CD4-positive, alpha-beta T cell treated with Interleukin-2 at 100 ng/mL for 4 hours (primary cell): Measurements from ENCODE around the gene TEX35.

Source experiments
- DNase-seq: peaks from one replicate; pipeline ENCODE4 v3.0.0-alpha.2; 2020; ENCODE audit warnings: low spot score

The TEX35 gene

DNA sequence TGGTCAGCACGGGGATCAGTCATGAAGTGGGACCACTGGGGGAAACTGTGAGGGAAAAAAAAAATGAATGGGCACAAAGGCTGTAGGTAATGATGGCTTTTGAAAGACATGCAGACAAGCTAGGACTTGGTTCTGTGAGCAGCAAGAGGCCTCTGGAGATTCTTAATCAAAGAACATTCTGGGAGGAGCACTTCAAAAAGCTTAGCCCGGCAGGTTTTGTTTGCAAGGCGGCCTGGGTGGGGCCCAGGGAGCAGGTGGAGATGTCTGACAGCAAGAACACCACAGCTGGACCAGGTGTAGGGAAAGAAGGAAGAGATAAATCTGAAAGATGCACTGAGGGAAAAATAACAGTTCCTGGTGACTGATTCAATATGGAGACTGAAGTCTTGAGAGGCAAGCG lies 6.0 kb downstream of the TEX35 start:
- DNase-seq: no peak

GRCh38 chr1:178520803-178521202 lies 7.9 kb downstream of the TEX35 start:
- DNase-seq: no peak

GRCh38 chr1:178521241-178521640 lies 8.3 kb downstream of the TEX35 start:
- DNase-seq: no peak

DNA sequence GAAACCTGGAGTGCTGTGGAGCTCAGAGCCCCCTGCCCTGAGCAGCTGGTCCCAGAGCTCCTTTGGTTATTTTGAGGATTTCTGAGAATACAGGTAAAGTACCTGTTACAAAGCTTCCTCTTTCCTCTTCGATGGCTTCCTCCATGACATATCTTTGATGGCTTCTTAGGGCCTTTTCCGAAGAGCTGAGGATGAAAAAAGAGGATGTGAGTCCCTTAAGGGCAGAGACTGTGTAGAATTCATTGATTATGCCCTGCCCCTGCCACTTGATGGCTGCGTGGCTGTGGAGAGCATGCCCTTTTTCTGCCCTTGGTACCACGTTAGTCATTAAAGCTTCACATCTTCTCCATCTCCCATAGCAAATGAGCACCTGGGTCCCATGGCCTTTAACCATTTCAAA lies 14.2 kb downstream of the TEX35 start:
- no peak for DNase-seq

DNA sequence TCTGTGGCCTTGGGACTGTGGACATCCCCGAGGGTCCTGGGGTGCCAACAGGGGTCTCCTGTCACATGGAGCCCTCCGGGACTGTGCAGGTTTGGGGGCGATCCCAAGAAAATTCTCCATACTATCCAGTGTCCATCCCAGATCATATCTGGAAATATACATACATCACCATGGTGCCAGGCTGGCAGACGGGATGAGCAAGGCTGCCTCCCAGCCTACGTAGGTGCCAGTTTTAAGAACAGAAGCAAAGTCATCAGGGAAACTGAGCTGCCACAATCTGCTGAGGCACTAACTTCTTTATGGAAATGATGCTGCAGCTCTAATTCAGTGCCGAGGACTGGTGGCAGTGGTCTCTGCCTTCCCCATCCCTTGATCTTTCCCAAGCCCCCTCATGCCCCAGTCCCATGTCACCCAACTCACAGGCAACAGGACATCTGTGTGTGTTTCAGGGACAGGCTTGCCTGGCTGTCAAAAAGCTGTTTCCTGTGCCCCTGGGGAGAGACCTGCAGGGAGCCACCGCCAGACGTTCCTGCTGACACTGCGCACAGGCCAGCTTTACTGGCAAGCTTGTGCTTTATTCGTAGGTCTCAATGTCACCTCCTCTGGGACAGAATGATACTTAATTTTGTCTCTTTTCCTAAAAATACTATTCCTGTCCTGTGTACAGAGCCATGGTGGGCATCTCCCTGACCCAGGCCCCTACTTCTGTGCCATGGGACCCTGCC lies 15.5 kb downstream of the TEX35 start:
- DNase-seq: no peak

DNA sequence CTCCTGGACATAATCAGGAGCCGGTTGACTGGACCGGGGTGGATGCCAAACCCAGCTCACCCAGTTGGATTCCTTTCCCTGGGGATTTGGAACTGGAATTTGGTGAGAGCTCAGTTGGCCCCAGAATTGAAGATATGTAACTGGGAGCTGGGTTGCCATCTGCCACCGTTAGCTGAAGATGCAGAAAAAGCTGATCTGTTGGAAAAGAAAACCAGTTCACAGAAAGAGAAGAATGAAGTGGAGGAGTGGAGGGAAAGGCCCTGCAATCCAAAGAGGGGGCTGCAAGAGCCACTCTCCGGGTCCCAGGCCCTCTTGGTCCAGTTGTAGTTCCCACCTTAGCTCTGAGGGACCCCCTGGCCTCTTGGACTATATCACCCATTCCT lies 16.0 kb downstream of the TEX35 start:
- DNase-seq: no peak

- DNase-seq: no peak
These were observed 16.6 kb downstream of the TEX35 start for GRCh38 chr1:178529364-178530036.

DNA sequence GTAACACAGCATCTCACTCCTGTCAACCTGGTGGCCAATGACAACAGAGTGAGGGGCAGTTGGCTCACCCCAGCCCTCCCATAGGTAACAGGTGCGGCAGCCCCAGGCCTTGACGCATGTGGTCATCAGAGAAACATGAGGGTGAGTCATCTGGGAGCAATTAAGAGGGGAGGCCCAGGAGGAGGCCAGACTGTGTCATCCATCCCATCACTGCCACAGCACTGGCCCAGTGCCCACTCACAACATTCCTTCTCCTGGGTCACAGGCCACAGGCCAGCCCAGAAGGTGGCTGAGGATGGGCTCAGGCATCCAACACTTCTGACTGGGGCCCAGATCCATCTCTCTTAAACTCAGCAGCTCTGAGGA lies 17.1 kb downstream of the TEX35 start:
- no peak for DNase-seq

DNA sequence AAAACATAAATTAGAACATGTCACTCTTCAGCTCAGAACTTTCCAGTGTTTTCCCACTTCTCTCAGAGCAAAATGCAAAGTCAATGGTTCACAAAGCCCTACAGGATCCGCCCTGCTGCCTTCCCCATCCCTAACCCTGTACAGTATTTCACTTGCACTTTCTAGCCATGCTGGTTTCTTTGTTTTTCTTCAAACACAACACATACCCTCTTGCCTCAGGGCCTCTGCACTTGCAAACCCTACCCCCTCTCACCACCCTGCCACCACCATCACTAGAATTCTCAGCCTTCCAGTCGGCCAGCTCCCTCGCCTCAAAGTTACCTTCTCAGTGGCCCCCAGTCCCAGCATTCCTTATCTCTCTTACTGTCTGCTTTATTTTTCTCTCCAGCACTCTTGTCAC lies 17.6 kb downstream of the TEX35 start:
- DNase-seq: no peak

- no peak for DNase-seq
These were observed 19.0 kb downstream of the TEX35 start for GRCh38 chr1:178531887-178532286.

DNA sequence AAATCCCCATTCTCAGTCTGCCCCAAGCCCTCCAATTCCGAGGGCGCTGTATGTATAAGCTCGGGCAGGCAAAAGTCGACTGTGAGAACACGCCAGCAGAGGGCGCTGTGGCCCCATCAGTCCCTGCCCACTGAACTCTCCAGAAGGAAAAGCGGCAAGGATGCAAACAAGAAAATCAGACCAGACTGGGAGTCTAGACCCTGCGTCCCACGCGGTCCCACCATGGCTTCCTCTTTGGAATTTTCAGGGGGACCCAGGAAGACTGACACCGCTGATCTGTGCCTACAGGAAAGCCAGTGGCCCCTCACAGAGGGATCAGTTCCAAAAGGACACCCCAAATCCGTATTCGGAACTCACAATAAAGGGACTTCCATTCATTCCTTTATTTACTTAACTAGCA lies 19.5 kb downstream of the TEX35 start:
- DNase-seq: peak; percentile 72

DNA sequence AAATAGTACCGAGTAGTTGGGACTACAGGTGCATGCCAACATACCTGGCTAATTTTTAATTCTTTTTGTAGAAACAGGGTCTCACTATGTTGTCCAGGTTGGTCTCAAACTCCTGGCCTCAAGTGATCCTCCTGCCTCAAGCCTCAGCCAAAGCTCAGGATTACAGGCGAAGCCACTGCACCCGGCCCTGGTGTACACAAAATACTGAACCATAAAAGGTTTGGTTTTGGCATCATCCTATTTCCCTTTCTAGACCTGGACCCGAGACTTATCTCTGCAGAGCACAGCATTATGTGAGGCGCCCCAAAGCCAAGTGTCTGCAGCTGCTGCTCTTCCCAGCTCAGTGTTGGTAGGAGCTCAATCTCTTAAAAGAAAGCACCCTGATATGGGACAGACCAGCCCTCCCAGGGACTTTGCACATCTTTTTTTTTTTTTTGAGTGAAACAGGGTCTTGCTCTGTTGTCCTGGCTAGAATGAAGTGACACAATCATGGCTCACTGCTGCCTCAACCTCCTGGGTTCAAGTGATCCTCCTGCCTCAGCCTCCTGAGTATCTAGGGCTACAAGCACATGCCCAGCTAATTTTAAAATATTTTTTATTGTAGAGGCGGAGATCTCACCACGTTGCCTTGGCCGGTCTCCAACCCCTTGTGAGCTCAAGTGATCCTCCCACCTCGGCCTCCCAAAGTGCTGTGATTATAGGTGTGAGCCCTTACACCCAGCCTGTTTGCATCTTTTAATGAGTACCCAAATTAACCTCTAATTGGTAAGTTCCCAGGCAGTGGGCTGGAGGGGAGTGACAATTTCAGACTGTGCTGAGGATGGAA lies 20.4 kb downstream of the TEX35 start:
- DNase-seq: no peak

DNA sequence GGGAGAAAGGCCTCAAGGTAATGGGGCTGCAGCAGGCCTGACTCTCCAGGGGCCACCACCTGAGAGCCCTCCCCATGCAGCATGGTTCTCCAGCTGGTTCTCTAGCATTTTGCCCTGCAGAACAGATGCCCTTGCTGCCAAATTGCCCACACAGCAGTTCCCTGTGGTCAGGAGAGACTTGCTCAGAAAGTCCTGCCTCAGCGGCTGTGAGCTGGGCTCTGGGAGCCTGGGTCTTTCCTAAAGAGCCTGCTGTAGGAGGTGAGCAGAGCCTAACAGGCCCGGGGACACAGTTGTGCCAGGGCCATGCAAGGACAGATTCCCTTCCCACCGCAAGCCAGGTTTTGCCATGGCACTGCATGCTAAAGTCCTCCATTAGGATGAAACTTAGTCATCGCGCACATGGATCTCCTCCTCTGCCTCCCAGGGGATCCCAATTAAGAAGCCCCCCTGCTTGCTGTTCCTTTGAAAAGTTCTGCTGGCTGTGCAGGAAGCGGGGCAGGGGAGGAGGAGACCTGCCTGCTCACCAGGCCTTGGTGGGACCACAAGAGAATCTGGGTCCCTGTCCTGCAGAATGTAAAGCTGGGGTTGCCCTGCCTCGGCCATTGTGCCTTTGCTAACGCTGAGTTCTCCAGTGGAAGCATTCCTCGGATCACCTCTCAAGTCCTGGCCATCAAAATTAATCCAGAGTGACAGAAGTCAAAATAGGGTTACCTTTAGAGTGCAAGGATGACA lies 21.4 kb downstream of the TEX35 start:
- no peak for DNase-seq

DNA sequence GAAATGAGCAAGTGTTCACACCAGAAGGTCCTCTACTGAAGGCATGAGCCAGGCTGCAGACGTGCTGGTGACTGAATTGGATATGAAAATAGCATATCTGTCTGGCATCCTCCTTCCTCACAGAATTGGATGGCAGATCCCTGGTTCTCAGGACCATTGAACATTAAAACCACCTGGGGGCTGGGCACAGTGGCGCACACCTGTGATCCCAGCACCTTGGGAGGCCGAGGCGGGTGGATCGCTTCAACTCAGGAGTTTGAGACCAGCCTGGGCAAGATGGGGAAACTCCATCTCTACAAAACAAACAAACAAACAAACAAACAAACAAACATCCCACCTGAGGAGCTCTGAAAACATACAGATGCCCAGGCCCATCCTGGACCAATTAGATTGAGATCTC lies 23.4 kb downstream of the TEX35 start:
- no peak for DNase-seq

- no peak for DNase-seq
These were observed 24.0 kb downstream of the TEX35 start for GRCh38 chr1:178536844-178537371.

- no peak for DNase-seq
These were observed 24.6 kb downstream of the TEX35 start for GRCh38 chr1:178537382-178538090.

DNA sequence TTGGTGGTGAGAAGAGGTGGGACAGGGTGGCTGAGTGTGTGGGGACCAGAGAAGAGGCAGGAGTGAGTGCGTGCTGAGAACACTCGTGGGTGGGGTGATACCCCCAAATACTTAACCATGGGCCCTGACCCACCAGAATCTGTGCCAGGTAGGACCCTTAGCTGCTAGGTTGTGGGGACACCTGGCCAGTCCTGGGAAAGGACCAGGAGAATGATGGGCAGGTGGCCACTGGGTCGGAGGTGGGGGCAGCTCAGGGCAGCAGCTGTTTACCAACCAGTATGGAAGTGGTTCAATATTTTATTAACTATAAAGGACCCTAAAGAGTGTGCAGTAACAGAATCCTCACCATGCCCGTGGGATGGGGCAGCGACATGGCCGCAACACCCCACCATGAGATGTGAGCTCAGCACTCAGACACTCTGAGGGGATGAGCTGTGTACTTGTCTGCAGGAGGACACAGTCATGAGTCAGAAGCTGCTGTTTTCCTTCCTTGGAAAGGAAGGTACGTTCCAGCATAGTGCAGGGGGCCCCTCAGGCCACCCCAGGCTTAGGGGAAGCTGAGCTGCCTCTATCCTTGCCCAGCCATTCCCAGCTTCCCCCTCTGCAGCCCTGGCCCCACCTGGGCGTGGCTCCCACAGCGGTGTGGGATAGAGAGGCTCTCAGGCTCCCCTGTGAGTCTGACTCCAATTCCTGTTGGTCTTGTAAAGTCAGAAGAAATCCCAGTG lies 25.4 kb downstream of the TEX35 start:
- DNase-seq: no peak

GRCh38 chr1:178539291-178539690 lies 26.4 kb downstream of the TEX35 start:
- DNase-seq: no peak

GRCh38 chr1:178540204-178540603 lies 27.3 kb downstream of the TEX35 start:
- DNase-seq: no peak

DNA sequence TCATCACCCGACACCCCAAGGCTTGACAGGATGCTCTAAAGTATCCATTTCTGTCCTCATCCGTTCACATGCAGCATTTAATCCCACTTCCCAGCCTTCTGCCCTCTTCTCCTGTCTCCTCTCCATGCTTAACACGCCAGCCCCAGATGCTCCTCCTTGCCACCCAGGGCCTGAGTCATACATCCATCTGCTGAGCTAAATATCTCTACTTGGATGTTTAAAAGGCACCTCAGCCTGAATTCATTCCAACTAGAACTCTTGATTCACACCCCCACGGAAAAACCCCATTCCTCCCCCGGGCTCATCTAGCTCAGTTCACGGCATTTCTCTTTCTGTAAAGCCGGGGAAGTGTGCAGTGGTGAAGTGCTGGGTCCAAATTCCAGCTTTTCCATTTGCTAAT lies 27.7 kb downstream of the TEX35 start:
- no peak for DNase-seq

- no peak for DNase-seq
These were observed 28.5 kb downstream of the TEX35 start for GRCh38 chr1:178541379-178541778.
